ENCODE data around the gene TSPO.
A peak's percentile ranks its signal among the peaks of the same experiment; 100 is the strongest.

Gene TSPO

GRCh38 chr22:43147821-43148220, 3.5 kb upstream of the TSPO start:
- H3K27ac ChIP-seq = no peak overlapping the region
- TF ChIP-seq CTCF (conservative IDR thresholded peaks at IDR 0.05) (no peak), ZFX (IDR thresholded peaks at IDR 0.05) (no peak)

- no peak for TF ChIP-seq CTCF (conservative IDR thresholded peaks at IDR 0.05)
- no peak for TF ChIP-seq ZFX (IDR thresholded peaks at IDR 0.05)
- H3K27ac ChIP-seq = no peak overlapping the region
Observed at GRCh38 chr22:43148581-43148980, 2.8 kb upstream of the TSPO start.

- H3K27ac ChIP-seq = peak overlapping the region; percentile 90
- no peak for TF ChIP-seq ZFX (IDR thresholded peaks at IDR 0.05)
- no peak for TF ChIP-seq CTCF (conservative IDR thresholded peaks at IDR 0.05)
Observed at GRCh38 chr22:43150731-43151206, 590 bp upstream of the TSPO start.

GRCh38 chr22:43152003-43152356, 621 bp downstream of the TSPO start:
- H3K27ac ChIP-seq = peak overlapping the region; percentile 90
- TF ChIP-seq CTCF (conservative IDR thresholded peaks at IDR 0.05) (no peak), ZFX (IDR thresholded peaks at IDR 0.05) (no peak)

GRCh38 chr22:43152357-43153071, 1.2 kb downstream of the TSPO start:
- TF ChIP-seq ZFX (IDR thresholded peaks at IDR 0.05) = no peak
- no peak for TF ChIP-seq CTCF (conservative IDR thresholded peaks at IDR 0.05)
- H3K27ac ChIP-seq = peak overlapping the region; percentile 90

- TF ChIP-seq ZFX (IDR thresholded peaks at IDR 0.05) (no peak), CTCF (conservative IDR thresholded peaks at IDR 0.05) (no peak)
- no peak overlapping the region for H3K27ac ChIP-seq
Observed at GRCh38 chr22:43153899-43154298, 2.5 kb downstream of the TSPO start.

GRCh38 chr22:43154887-43155536, 3.7 kb downstream of the TSPO start:
- H3K27ac ChIP-seq = no peak overlapping the region
- no peak for TF ChIP-seq ZFX (IDR thresholded peaks at IDR 0.05)
- no peak for TF ChIP-seq CTCF (conservative IDR thresholded peaks at IDR 0.05)
